Measurements from ENCODE around the gene ARGFX.

Gene ARGFX

GRCh38 chr3:121567649-121568048 lies at the start of gene ARGFX:
Gene ARGFX, plus strand, starts transcription at chr3:121567949. Its CDS starts 2,765 bp downstream, at chr3:121570714.
- intact Hi-C loops (cut with micrococcal nuclease) = no loop called here
- Mint-ChIP-seq H3K36me3 (ENCODE audit: low read depth) (no peaks in the 10 kb centered on the region), H3K27ac (no peak within 1 kb of the TSS), H3K27me3 (no peaks in the 10 kb centered on the region), H3K4me3 (no peak within 1 kb of the TSS), H3K9me3 (no peaks in the 10 kb centered on the region), H3K4me1 (ENCODE audit: low read depth) (no peaks in the 10 kb centered on the region)

- Mint-ChIP-seq H3K36me3 (ENCODE audit: low read depth) (peaks cover 11% of the 10 kb centered on the region), H3K9me3 (peaks cover 9% of the 10 kb centered on the region), H3K27ac (no peak overlapping the region), H3K27me3 (no peaks in the 10 kb centered on the region), H3K4me3 (no peak overlapping the region), H3K4me1 (ENCODE audit: low read depth) (no peaks in the 10 kb centered on the region)
- intact Hi-C loops (cut with micrococcal nuclease) = no loop called here
Observed at GRCh38 chr3:121517953-121518655, 49.6 kb upstream of the ARGFX start.

- H3K36me3 Mint-ChIP-seq (ENCODE audit: low read depth) = peaks cover 11% of the 10 kb centered on the region
- H3K27ac Mint-ChIP-seq = no peak overlapping the region
- no peaks in the 10 kb centered on the region for H3K27me3 Mint-ChIP-seq
- no peaks in the 10 kb centered on the region for H3K4me1 Mint-ChIP-seq (ENCODE audit: low read depth)
- peaks cover 8% of the 10 kb centered on the region for H3K9me3 Mint-ChIP-seq
- intact Hi-C loops (cut with micrococcal nuclease) = no loop called here
- H3K4me3 Mint-ChIP-seq = no peak overlapping the region
Observed at GRCh38 chr3:121520510-121520909, 47.2 kb upstream of the ARGFX start.

GRCh38 chr3:121529308-121529707 lies 38.4 kb upstream of the ARGFX start:
- H3K9me3 Mint-ChIP-seq = no peaks in the 10 kb centered on the region
- intact Hi-C loops (cut with micrococcal nuclease) = no loop called here
- H3K4me3 Mint-ChIP-seq = no peak overlapping the region
- H3K27me3 Mint-ChIP-seq = no peaks in the 10 kb centered on the region
- peaks cover 5% of the 10 kb centered on the region for H3K36me3 Mint-ChIP-seq (ENCODE audit: low read depth)
- H3K27ac Mint-ChIP-seq = no peak overlapping the region
- H3K4me1 Mint-ChIP-seq (ENCODE audit: low read depth) = no peaks in the 10 kb centered on the region

GRCh38 chr3:121531269-121531668 lies 36.5 kb upstream of the ARGFX start:
- H3K4me1 Mint-ChIP-seq (ENCODE audit: low read depth) = no peaks in the 10 kb centered on the region
- no peaks in the 10 kb centered on the region for H3K27me3 Mint-ChIP-seq
- no peaks in the 10 kb centered on the region for H3K9me3 Mint-ChIP-seq
- intact Hi-C loops (cut with micrococcal nuclease) = no loop called here
- peaks cover 6% of the 10 kb centered on the region for H3K36me3 Mint-ChIP-seq (ENCODE audit: low read depth)
- peak overlapping the region; percentile 36 for H3K27ac Mint-ChIP-seq
- no peak overlapping the region for H3K4me3 Mint-ChIP-seq

- Mint-ChIP-seq H3K27me3 (no peaks in the 10 kb centered on the region), H3K36me3 (ENCODE audit: low read depth) (no peaks in the 10 kb centered on the region), H3K27ac (no peak overlapping the region), H3K4me3 (no peak overlapping the region), H3K9me3 (no peaks in the 10 kb centered on the region), H3K4me1 (ENCODE audit: low read depth) (peaks cover 6% of the 10 kb centered on the region)
- intact Hi-C loops (cut with micrococcal nuclease) = loop anchor here (10.0 kb wide), 2 partner anchors 202 to 732 kb away; partner anchors contain the start of gene GOLGB1
Observed at GRCh38 chr3:121542924-121543323, 24.8 kb upstream of the ARGFX start.

- Mint-ChIP-seq H3K4me1 (ENCODE audit: low read depth) (peaks cover 12% of the 10 kb centered on the region), H3K27me3 (no peaks in the 10 kb centered on the region), H3K4me3 (peak overlapping the region; percentile 83), H3K36me3 (ENCODE audit: low read depth) (no peaks in the 10 kb centered on the region), H3K9me3 (no peaks in the 10 kb centered on the region), H3K27ac (peak overlapping the region; percentile 18)
- intact Hi-C loops (cut with micrococcal nuclease) = loop anchor here (10.0 kb wide), 2 partner anchors 200 to 730 kb away; partner anchors contain the start of gene GOLGB1
Observed at GRCh38 chr3:121545049-121545573, 22.6 kb upstream of the ARGFX start.

- Mint-ChIP-seq H3K27ac (peak within 1 kb of the TSS; percentile 91), H3K4me3 (peak within 1 kb of the TSS; percentile 83), H3K9me3 (no peaks in the 10 kb centered on the region), H3K27me3 (no peaks in the 10 kb centered on the region), H3K36me3 (ENCODE audit: low read depth) (no peaks in the 10 kb centered on the region), H3K4me1 (ENCODE audit: low read depth) (peaks cover 12% of the 10 kb centered on the region)
- intact Hi-C loops (cut with micrococcal nuclease) = loop anchor here (2.0 to 10.0 kb wide), 4 partner anchors 115 to 729 kb away; partner anchors contain the start of genes GOLGB1 and HCLS1
Observed at GRCh38 chr3:121545574-121546455, 21.9 kb upstream of the ARGFX start, which contains the start of gene POLQ. Gene POLQ, minus strand, starts transcription at chr3:121545988. Its CDS starts 111 bp downstream, at chr3:121545877.

- Mint-ChIP-seq H3K9me3 (no peaks in the 10 kb centered on the region), H3K36me3 (ENCODE audit: low read depth) (no peaks in the 10 kb centered on the region), H3K27me3 (no peaks in the 10 kb centered on the region), H3K4me1 (ENCODE audit: low read depth) (peaks cover 18% of the 10 kb centered on the region), H3K27ac (no peak overlapping the region), H3K4me3 (no peak overlapping the region)
- intact Hi-C loops (cut with micrococcal nuclease) = no loop called here
Observed at GRCh38 chr3:121552379-121552778, 15.4 kb upstream of the ARGFX start.

GRCh38 chr3:121552797-121553196 lies 15.0 kb upstream of the ARGFX start:
- Mint-ChIP-seq H3K27ac (no peak overlapping the region), H3K36me3 (ENCODE audit: low read depth) (no peaks in the 10 kb centered on the region), H3K9me3 (no peaks in the 10 kb centered on the region), H3K4me1 (ENCODE audit: low read depth) (peaks cover 18% of the 10 kb centered on the region), H3K4me3 (no peak overlapping the region), H3K27me3 (no peaks in the 10 kb centered on the region)
- intact Hi-C loops (cut with micrococcal nuclease) = no loop called here

GRCh38 chr3:121557426-121557934 lies 10.3 kb upstream of the ARGFX start:
- intact Hi-C loops (cut with micrococcal nuclease) = no loop called here
- H3K27me3 Mint-ChIP-seq = peaks cover 2% of the 10 kb centered on the region
- H3K36me3 Mint-ChIP-seq (ENCODE audit: low read depth) = no peaks in the 10 kb centered on the region
- H3K4me1 Mint-ChIP-seq (ENCODE audit: low read depth) = peaks cover 6% of the 10 kb centered on the region
- H3K9me3 Mint-ChIP-seq = no peaks in the 10 kb centered on the region
- H3K27ac Mint-ChIP-seq = no peak overlapping the region
- no peak overlapping the region for H3K4me3 Mint-ChIP-seq

GRCh38 chr3:121562148-121562547 lies 5.6 kb upstream of the ARGFX start:
- Mint-ChIP-seq H3K36me3 (ENCODE audit: low read depth) (no peaks in the 10 kb centered on the region), H3K9me3 (no peaks in the 10 kb centered on the region), H3K4me1 (ENCODE audit: low read depth) (no peaks in the 10 kb centered on the region), H3K4me3 (no peak overlapping the region), H3K27me3 (peaks cover 2% of the 10 kb centered on the region), H3K27ac (no peak overlapping the region)
- intact Hi-C loops (cut with micrococcal nuclease) = no loop called here

- H3K9me3 Mint-ChIP-seq = no peaks in the 10 kb centered on the region
- H3K27me3 Mint-ChIP-seq = no peaks in the 10 kb centered on the region
- no peaks in the 10 kb centered on the region for H3K4me1 Mint-ChIP-seq (ENCODE audit: low read depth)
- H3K27ac Mint-ChIP-seq = no peak overlapping the region
- H3K4me3 Mint-ChIP-seq = no peak overlapping the region
- H3K36me3 Mint-ChIP-seq (ENCODE audit: low read depth) = no peaks in the 10 kb centered on the region
- intact Hi-C loops (cut with micrococcal nuclease) = no loop called here
Observed at GRCh38 chr3:121566773-121567172, 976 bp upstream of the ARGFX start.

- Mint-ChIP-seq H3K27me3 (no peaks in the 10 kb centered on the region), H3K27ac (no peak overlapping the region), H3K4me1 (ENCODE audit: low read depth) (no peaks in the 10 kb centered on the region), H3K4me3 (no peak overlapping the region), H3K36me3 (ENCODE audit: low read depth) (no peaks in the 10 kb centered on the region), H3K9me3 (no peaks in the 10 kb centered on the region)
- intact Hi-C loops (cut with micrococcal nuclease) = no loop called here
Observed at GRCh38 chr3:121574449-121574848, 6.7 kb downstream of the ARGFX start.
